ENCODE measurements around the gene ILK. TPM values are rescaled to one million over a fixed set of nuclear protein-coding genes. Genes with fewer than 3 reads are reported as not detected.

The ILK gene
- total RNA-seq, 1 experiment from 2014 or later: 117 TPM

- POLR2A ChIA-PET: no interaction called here
- Mint-ChIP-seq H3K36me3 (ENCODE audit: insufficient read depth, unreplicated experiment) (peaks cover 5% of the 10 kb centered on the region), H3K27ac (ENCODE audit: unreplicated experiment) (no peak overlapping the region), H3K4me3 (ENCODE audit: unreplicated experiment) (no peak overlapping the region), H3K27me3 (ENCODE audit: insufficient read depth, unreplicated experiment) (no peaks in the 10 kb centered on the region), H3K9me3 (ENCODE audit: unreplicated experiment) (no peaks in the 10 kb centered on the region), H3K4me1 (ENCODE audit: low read depth, unreplicated experiment) (no peaks in the 10 kb centered on the region)
- no peaks in the 10 kb centered on the region for H3K9me3 ChIP-seq
- no peak overlapping the region for H3K4me3 ChIP-seq (ENCODE audit: low read depth, low read length)
- H3K36me3 ChIP-seq (ENCODE audit: control insufficient read depth, insufficient read depth, low read length): no peaks in the 10 kb centered on the region
- peaks cover 3% of the 10 kb centered on the region; the same call in 1 of the 2 replicates for H3K4me1 ChIP-seq
- no peaks in the 10 kb centered on the region; the same call in 1 of the 2 replicates for H3K27me3 ChIP-seq (replicated peaks; ENCODE audit: control insufficient read depth, insufficient read depth, low read length)
- no peak for TF ChIP-seq CTCF (IDR thresholded peaks at IDR 0.05; ENCODE audit: insufficient read depth in 1 of 2, low read depth in 1 of 2, low read length in 1 of 2, severe bottlenecking in 1 of 2, unreplicated experiment in 1 of 2)
- no peak for DNase-seq
- no TSS peak for BruUV-seq (replicated peaks)
- intact Hi-C loops (cut with micrococcal nuclease; ENCODE audit: unreplicated experiment): no loop called here
- CTCF ChIA-PET: no interaction called here
Measured at GRCh38 chr11:6625832-6626420, 22.4 kb downstream of the ILK start.

GRCh38 chr11:6626971-6627761 lies 23.6 kb downstream of the ILK start:
- no peaks in the 10 kb centered on the region; the same call in 1 of the 2 replicates for H3K27me3 ChIP-seq (replicated peaks; ENCODE audit: control insufficient read depth, insufficient read depth, low read length)
- Mint-ChIP-seq H3K27ac (ENCODE audit: unreplicated experiment) (no peak overlapping the region), H3K36me3 (ENCODE audit: insufficient read depth, unreplicated experiment) (peaks cover 5% of the 10 kb centered on the region), H3K27me3 (ENCODE audit: insufficient read depth, unreplicated experiment) (no peaks in the 10 kb centered on the region), H3K9me3 (ENCODE audit: unreplicated experiment) (no peaks in the 10 kb centered on the region), H3K4me3 (ENCODE audit: unreplicated experiment) (no peak overlapping the region), H3K4me1 (ENCODE audit: low read depth, unreplicated experiment) (no peaks in the 10 kb centered on the region)
- H3K9me3 ChIP-seq: no peaks in the 10 kb centered on the region
- BruUV-seq (replicated peaks): no TSS peak
- DNase-seq: no peak
- H3K4me1 ChIP-seq: peaks cover 3% of the 10 kb centered on the region; the same call in 1 of the 2 replicates
- CTCF ChIA-PET: interaction anchor here (1.5 kb wide), 1 partner anchor 56 kb away, joined by 3 read pairs; the partner anchor contains the start of gene MRPL17
- no peaks in the 10 kb centered on the region for H3K36me3 ChIP-seq (ENCODE audit: control insufficient read depth, insufficient read depth, low read length)
- H3K4me3 ChIP-seq (ENCODE audit: low read depth, low read length): no peak overlapping the region
- TF ChIP-seq CTCF (IDR thresholded peaks at IDR 0.05; ENCODE audit: insufficient read depth in 1 of 2, low read depth in 1 of 2, low read length in 1 of 2, severe bottlenecking in 1 of 2, unreplicated experiment in 1 of 2): no peak
- intact Hi-C loops (cut with micrococcal nuclease; ENCODE audit: unreplicated experiment): no loop called here
- POLR2A ChIA-PET: no interaction called here

- ChIA-PET CTCF (interaction anchor here (1.5 kb wide), 1 partner anchor 55 kb away, joined by 3 read pairs; the partner anchor contains the start of gene MRPL17), POLR2A (no interaction called here)
- Mint-ChIP-seq H3K9me3 (ENCODE audit: unreplicated experiment) (no peaks in the 10 kb centered on the region), H3K4me3 (ENCODE audit: unreplicated experiment) (no peak overlapping the region), H3K36me3 (ENCODE audit: insufficient read depth, unreplicated experiment) (peaks cover 5% of the 10 kb centered on the region), H3K4me1 (ENCODE audit: low read depth, unreplicated experiment) (no peaks in the 10 kb centered on the region), H3K27ac (ENCODE audit: unreplicated experiment) (no peak overlapping the region), H3K27me3 (ENCODE audit: insufficient read depth, unreplicated experiment) (no peaks in the 10 kb centered on the region)
- no peaks in the 10 kb centered on the region for H3K36me3 ChIP-seq (ENCODE audit: control insufficient read depth, insufficient read depth, low read length)
- BruUV-seq (replicated peaks): no TSS peak
- no peaks in the 10 kb centered on the region; the same call in 1 of the 2 replicates for H3K27me3 ChIP-seq (replicated peaks; ENCODE audit: control insufficient read depth, insufficient read depth, low read length)
- no peak for TF ChIP-seq CTCF (IDR thresholded peaks at IDR 0.05; ENCODE audit: insufficient read depth in 1 of 2, low read depth in 1 of 2, low read length in 1 of 2, severe bottlenecking in 1 of 2, unreplicated experiment in 1 of 2)
- H3K4me3 ChIP-seq (ENCODE audit: low read depth, low read length): no peak overlapping the region
- H3K4me1 ChIP-seq: peaks cover 3% of the 10 kb centered on the region; the same call in 1 of the 2 replicates
- H3K9me3 ChIP-seq: no peaks in the 10 kb centered on the region
- intact Hi-C loops (cut with micrococcal nuclease; ENCODE audit: unreplicated experiment): no loop called here
- DNase-seq: no peak
Measured at GRCh38 chr11:6627762-6628241, 24.2 kb downstream of the ILK start.

Data from Caco-2 (cell line).